H1 (cell line): ENCODE measurements around the gene WDR31. TPM values are rescaled to one million over a fixed set of nuclear protein-coding genes. Genes with fewer than 3 reads are reported as not detected.

ENCODE experiments used
- CTCF ChIA-PET: fragments of 300-600 bp; sonication (Branson Sonifier 250); formaldehyde crosslinking; loops from one replicate; lab custom pipeline; 2021; ENCODE audit not compliant: partially characterized antibody; lab: Charles Lee
- POLR2A ChIA-PET: fragments of 300-600 bp; sonication (Branson Sonifier 250); formaldehyde crosslinking; loops from one replicate; lab custom pipeline; 2021; ENCODE audit warnings: inconsistent platforms; ENCODE audit not compliant: partially characterized antibody; lab: Charles Lee
- DNase-seq, 2 experiments: peaks; one replicate each; pipeline versions ENCODE4 v3.0.0 to v3.0.0-alpha.2; 2010 to 2022; ENCODE audit warnings: low spot score in 2 of 2, low read depth in 1 of 2, mixed read lengths in 1 of 2
- FAIRE-seq: peaks from 2 replicates; lab custom pipeline; 2011; peaks lifted over from hg19 to GRCh38; lab: Jason Lieb, UNC
- H2AFZ ChIP-seq: 2 replicates; pipeline ENCODE4 v1.8.1; 2012; ENCODE audit warnings: low read length, inconsistent platforms
- H2AK5ac ChIP-seq: 2 replicates; pipeline ENCODE4 v1.6.1; 2013; ENCODE audit warnings: low read depth, low read length
- H2BK120ac ChIP-seq: replicated peaks from 2 replicates; pipeline ENCODE3; 2013; ENCODE audit warnings: low read depth, low read length, inconsistent platforms
- H2BK12ac ChIP-seq: 2 replicates; pipeline ENCODE4 v1.6.1; 2013; ENCODE audit warnings: low read depth, low read length
- H2BK15ac ChIP-seq: 2 replicates; pipeline ENCODE4 v1.6.1; 2013; ENCODE audit warnings: low read length
- H2BK20ac ChIP-seq: 2 replicates; pipeline ENCODE4 v1.6.1; 2013; ENCODE audit warnings: low read length
- H2BK5ac ChIP-seq: 2 replicates; pipeline ENCODE4 v1.6.1; 2013; ENCODE audit warnings: low read depth, low read length
- H3K14ac ChIP-seq: 2 replicates; pipeline ENCODE4 v1.6.1; 2013; ENCODE audit warnings: inconsistent platforms; ENCODE audit not compliant: insufficient read length
- H3K18ac ChIP-seq: 2 replicates; pipeline ENCODE4 v1.6.1; 2013; ENCODE audit warnings: low read length; ENCODE audit errors: extremely low read depth
- H3K23ac ChIP-seq: 2 replicates; pipeline ENCODE4 v1.6.1; 2013; ENCODE audit warnings: inconsistent platforms; ENCODE audit not compliant: insufficient read length
- H3K23me2 ChIP-seq: 2 replicates; pipeline ENCODE4 v1.6.1; 2013; ENCODE audit warnings: low read depth, low read length
- H3K27ac ChIP-seq: 2 replicates; pipeline ENCODE4 v1.6.1; 2011; ENCODE audit warnings: low read depth, low read length, inconsistent platforms
- H3K27me3 ChIP-seq, 4 experiments: replicated peaks in 1 of 4; 1 replicate in 1 of 4; 2 replicates in 3 of 4; pipeline versions ENCODE4 v1.6.1 to v1.8.1; 2011 to 2013; ENCODE audit warnings: low read length in 3 of 4, mild to moderate bottlenecking in 3 of 4, inconsistent platforms in 2 of 4, mixed read lengths in 2 of 4, moderate library complexity in 1 of 4; ENCODE audit not compliant: control insufficient read depth in 3 of 4, insufficient read depth in 3 of 4; ENCODE audit errors: extremely low read depth in 1 of 4
- H3K36me3 ChIP-seq, 4 experiments: 2 replicates each; pipeline versions ENCODE4 v1.6.1 to v1.8.1; 2011 to 2013; ENCODE audit warnings: mild to moderate bottlenecking in 4 of 4, low read length in 3 of 4, moderate library complexity in 2 of 4, control low read depth in 1 of 4, inconsistent platforms in 1 of 4; ENCODE audit not compliant: insufficient read depth in 4 of 4, control insufficient read depth in 2 of 4
- H3K4ac ChIP-seq: replicated peaks from 2 replicates; pipeline ENCODE3; 2013; ENCODE audit warnings: low read length, low read depth, mixed read lengths, inconsistent platforms; ENCODE audit not compliant: insufficient read length
- H3K4me1 ChIP-seq, 4 experiments: replicated peaks in 1 of 4; 1 replicate in 1 of 4; 2 replicates in 3 of 4; pipeline versions ENCODE4 v1.6.1 to v1.8.1; 2011 to 2013; ENCODE audit warnings: low read length in 3 of 4, inconsistent platforms in 2 of 4, mixed read lengths in 1 of 4; ENCODE audit not compliant: insufficient read depth in 4 of 4, control insufficient read depth in 3 of 4
- H3K4me2 ChIP-seq, 2 experiments: 2 replicates each; pipeline versions ENCODE4 v1.6.1 to v1.8.1; 2011 to 2013; ENCODE audit warnings: low read depth in 2 of 2, low read length in 2 of 2, control low read depth in 1 of 2, inconsistent platforms in 1 of 2, mild to moderate bottlenecking in 1 of 2; ENCODE audit not compliant: insufficient read depth in 1 of 2
- H3K4me3 ChIP-seq, 4 experiments: fragments of 200-600, 300-600 bp in 1 of 4; sonication (generic), shearing (Covaris generic), sonication (Bioruptor Twin) in 1 of 4; 2 replicates each; pipeline versions ENCODE4 v1.5.1 to v1.8.1; 2011 to 2016; ENCODE audit warnings: low read length in 4 of 4, low read depth in 3 of 4, control low read depth in 2 of 4, inconsistent platforms in 2 of 4, mild to moderate bottlenecking in 2 of 4, mixed read lengths in 1 of 4, moderate library complexity in 1 of 4; ENCODE audit not compliant: insufficient read depth in 2 of 4; ENCODE audit errors: extremely low read depth in 1 of 4
- H3K56ac ChIP-seq: replicated peaks from 2 replicates; pipeline ENCODE3; 2013; ENCODE audit warnings: low read depth, mild to moderate bottlenecking, mixed read lengths, low read length, inconsistent platforms; ENCODE audit not compliant: insufficient read length
- H3K79me1 ChIP-seq: 2 replicates; pipeline ENCODE4 v1.6.1; 2013; ENCODE audit warnings: low read depth, low read length, control low read depth
- H3K79me2 ChIP-seq, 2 experiments: 2 replicates each; pipeline versions ENCODE4 v1.6.1 to v1.8.1; 2012 to 2013; ENCODE audit warnings: low read length in 2 of 2, mild to moderate bottlenecking in 2 of 2, inconsistent platforms in 1 of 2; ENCODE audit not compliant: insufficient read depth in 2 of 2, control insufficient read depth in 1 of 2
- H3K9ac ChIP-seq, 4 experiments: replicated peaks in 1 of 4; 1 replicate in 1 of 4; 2 replicates in 3 of 4; pipeline versions ENCODE4 v1.6.1 to v1.8.1; 2011 to 2013; ENCODE audit warnings: low read depth in 3 of 4, low read length in 3 of 4, control low read depth in 2 of 4, mild to moderate bottlenecking in 2 of 4, moderate library complexity in 2 of 4, inconsistent platforms in 1 of 4; ENCODE audit errors: extremely low read depth in 1 of 4
- H3K9me3 ChIP-seq, 2 experiments: 2 replicates each; pipeline versions ENCODE4 v1.6.1 to v1.8.1; 2012 to 2013; ENCODE audit warnings: mild to moderate bottlenecking in 2 of 2, moderate library complexity in 2 of 2, control low read depth in 1 of 2, inconsistent platforms in 1 of 2, low read depth in 1 of 2, low read length in 1 of 2, mixed read lengths in 1 of 2; ENCODE audit not compliant: insufficient read depth in 2 of 2
- H4K20me1 ChIP-seq, 2 experiments: replicated peaks in 1 of 2; 2 replicates each; pipeline versions ENCODE3 to v1.8.1; 2011 to 2013; ENCODE audit warnings: inconsistent platforms in 2 of 2, low read length in 2 of 2, mild to moderate bottlenecking in 1 of 2; ENCODE audit not compliant: insufficient read depth in 2 of 2, control insufficient read depth in 1 of 2
- H4K5ac ChIP-seq: 2 replicates; pipeline ENCODE4 v1.6.1; 2013; ENCODE audit warnings: low read length, low read depth, mixed read lengths, inconsistent platforms; ENCODE audit not compliant: insufficient read length
- H4K8ac ChIP-seq: 2 replicates; pipeline ENCODE4 v1.8.0; 2013; ENCODE audit warnings: mild to moderate bottlenecking, moderate library complexity, low read length, inconsistent platforms; ENCODE audit not compliant: insufficient read depth; ENCODE audit errors: extremely low read depth
- H4K91ac ChIP-seq: replicated peaks from 2 replicates; pipeline ENCODE3; 2013; ENCODE audit warnings: low read length, mixed read lengths, inconsistent platforms; ENCODE audit not compliant: insufficient read length
- ASH2L ChIP-seq: fragments of 200-600, 300-600 bp; sonication (generic); IDR thresholded peaks from one replicate; pipeline ENCODE4 v1.7.1; 2017; ENCODE audit warnings: low read length
- ATF3 ChIP-seq: IDR thresholded peaks from 2 replicates; pipeline ENCODE4 v1.6.1; 2011; ENCODE audit warnings: low read depth, mild to moderate bottlenecking, low read length; ENCODE audit not compliant: insufficient read depth
- BACH1 ChIP-seq: IDR thresholded peaks from 2 replicates; pipeline ENCODE4 v1.6.1; 2012; ENCODE audit warnings: low read length, improper control_type of control experiment
- CBX5 ChIP-seq: fragments of 300-800, 300-1000 bp; sonication (generic); IDR thresholded peaks from 2 replicates; pipeline ENCODE4 v1.7.1; 2016; ENCODE audit warnings: antibody characterized with exemption, low read length, low read depth
- CBX8 ChIP-seq: fragments of 300-800, 300-1000 bp; sonication (generic); IDR thresholded peaks from 2 replicates; pipeline ENCODE4 v1.7.1; 2016; ENCODE audit warnings: low read depth, low read length, borderline replicate concordance
- EGR1 ChIP-seq: IDR thresholded peaks from 2 replicates; pipeline ENCODE4 v1.6.1; 2011; ENCODE audit warnings: low read depth, low read length, borderline replicate concordance
- GTF2F1 ChIP-seq: IDR thresholded peaks from 2 replicates; pipeline ENCODE4 v1.6.1; 2012; ENCODE audit warnings: low read depth, low read length, improper control_type of control experiment, borderline replicate concordance
- JUN ChIP-seq: IDR thresholded peaks from 2 replicates; pipeline ENCODE4 v1.6.1; 2011; ENCODE audit warnings: low read depth, mild to moderate bottlenecking, improper control_type of control experiment, low read length
- NRF1 ChIP-seq: IDR thresholded peaks from 2 replicates; pipeline ENCODE4 v1.6.1; 2011; ENCODE audit warnings: mild to moderate bottlenecking, low read depth, low read length, improper control_type of control experiment
- RNF2 ChIP-seq: fragments of 200-900, 300-1000 bp; sonication (generic); IDR thresholded peaks from 2 replicates; pipeline ENCODE4 v1.7.1; 2016; ENCODE audit warnings: borderline replicate concordance, low read depth, mild to moderate bottlenecking, antibody characterized with exemption, low read length; ENCODE audit not compliant: poor library complexity, severe bottlenecking; ENCODE audit errors: missing control alignments
- SIRT6 ChIP-seq: IDR thresholded peaks from one replicate; pipeline ENCODE4 v1.7.1; 2012; ENCODE audit warnings: low read length, inconsistent platforms
- SIX5 ChIP-seq: IDR thresholded peaks from 2 replicates; pipeline ENCODE4 v1.6.1; 2011; ENCODE audit warnings: mild to moderate bottlenecking, low read depth, low read length
- SRF ChIP-seq: IDR thresholded peaks from 2 replicates; pipeline ENCODE4 v1.6.1; 2011; ENCODE audit warnings: mild to moderate bottlenecking, low read depth, low read length, moderate library complexity
- YY1 ChIP-seq: IDR thresholded peaks from 2 replicates; pipeline ENCODE4 v1.6.1; 2011; ENCODE audit warnings: low read depth, mild to moderate bottlenecking, low read length
- ZNF274 ChIP-seq: IDR thresholded peaks from 2 replicates; pipeline ENCODE4 v1.7.0; 2012; ENCODE audit warnings: low read length, borderline replicate concordance; ENCODE audit errors: extremely low read depth
- WGBS, 2 experiments: shearing (Covaris generic) in 1 of 2; methylation state at CpG; one replicate each; pipeline versions ENCODE4 v1.1.6 to v1.1.7; 2013 to 2015; ENCODE audit warnings: low lambda C conversion rate in 2 of 2, mixed read lengths in 2 of 2, inconsistent platforms in 1 of 2, low coverage in 1 of 2, missing lambda C conversion rate in 1 of 2; ENCODE audit not compliant: insufficient replicate concordance in 2 of 2, insufficient coverage in 1 of 2, insufficient read length in 1 of 2; ENCODE audit errors: extremely low coverage in 1 of 2, missing lambda C conversion rate in 1 of 2; 5-methylcytosine and 5-hydroxymethylcytosine counted together
- polyA plus RNA-seq, 7 experiments: library from polyadenylated mRNA; depleted of rRNA in 3 of 7; stranded (reverse) in 5 of 7; unstranded in 2 of 7; fragments of >200 nt in 5 of 7; fragments of 200-250 nt in 2 of 7; gene quantifications; 1 replicate in 5 of 7; 2 replicates in 1 of 7; 4 replicates in 1 of 7; pipeline versions ENCODE4 v1.2.1 to v1.2.3, GENCODE V29; 2011 to 2013; ENCODE audit warnings: missing spikeins in 2 of 7, mixed read lengths in 2 of 7
- total RNA-seq: library from RNA; stranded (reverse); fragmentation: NEBNext Ultra II Directional; extraction: Animal tissue kit (Norgen Biotek cat#: 25700); gene quantifications from 2 replicates; pipeline ENCODE4 v1.2.1, GENCODE V29; 2021

The WDR31 gene
- total and polyA plus RNA-seq, 2 of the 8 experiments (the other 6 are each of a cell fraction or from before 2014, with no cell fraction given), result 0.27 to 0.28 TPM

GRCh38 chr9:113310538-113310937 is 29.5 kb downstream of the WDR31 start:
- no peak for FAIRE-seq
- no peak overlapping the region for H3K56ac ChIP-seq
- no peak for TF ChIP-seq ZNF274
- no peak for TF ChIP-seq JUN
- no peak for TF ChIP-seq SIX5
- TF ChIP-seq RNF2, result no peak
- TF ChIP-seq GTF2F1, result no peak
- TF ChIP-seq CBX8, result no peak
- no peak for TF ChIP-seq SIRT6
- TF ChIP-seq BACH1, result no peak
- TF ChIP-seq CBX5, result no peak
- no peak for TF ChIP-seq EGR1
- no peak for TF ChIP-seq ATF3
- TF ChIP-seq NRF1, result no peak
- no peak for TF ChIP-seq SRF
- no peak for TF ChIP-seq YY1
- TF ChIP-seq ASH2L, result no peak

More at GRCh38 chr9:113310538-113310937, 29.5 kb downstream of the WDR31 start:
- Histone ChIP-seq H3K23ac (no peak overlapping the region), H3K4me1 (no peaks in the 10 kb centered on the region), H4K8ac (no peak overlapping the region), H2AFZ (no peak overlapping the region), H3K27ac (no peak overlapping the region), H3K4me2 (no peak overlapping the region), H4K5ac (no peak overlapping the region), H3K4ac (no peak overlapping the region), H3K4me3 (no peak overlapping the region), H3K9me3 (no peaks in the 10 kb centered on the region), H3K9ac (no peak overlapping the region), H2BK120ac (no peak overlapping the region), H3K23me2 (no peaks in the 10 kb centered on the region), H3K36me3 (no peaks in the 10 kb centered on the region), H2BK15ac (no peak overlapping the region), H2BK5ac (no peak overlapping the region), H2AK5ac (no peak overlapping the region), H3K27me3 (no peaks in the 10 kb centered on the region; a peak in 1 of 7 replicates), H3K14ac (no peak overlapping the region), H4K91ac (no peak overlapping the region), H2BK20ac (no peak overlapping the region), H3K79me2 (no peaks in the 10 kb centered on the region), H2BK12ac (no peak overlapping the region), H3K79me1 (no peaks in the 10 kb centered on the region), H3K18ac (no peak overlapping the region), H4K20me1 (no peaks in the 10 kb centered on the region)
- 96% methylated on average over 3 of the region's 3 CpGs; no CpG with 5 or more reads in 1 of the 2 experiments for WGBS, 2 experiments
- DNase-seq, result no peak
- ChIA-PET CTCF (interaction anchor here (0.9 to 4.2 kb wide), 17 partner anchors 9 to 347 kb away, joined by 3 to 30 read pairs (median 5); partner anchors contain the start of genes ALAD, BSPRY, CDC26 and PRPF4), POLR2A (interaction anchor here (1.0 to 1.1 kb wide), 2 partner anchors 13 to 283 kb away, joined by 3 read pairs; no protein-coding TSS in a partner anchor)
